ENCODE data around the gene MIDN.

DNA sequence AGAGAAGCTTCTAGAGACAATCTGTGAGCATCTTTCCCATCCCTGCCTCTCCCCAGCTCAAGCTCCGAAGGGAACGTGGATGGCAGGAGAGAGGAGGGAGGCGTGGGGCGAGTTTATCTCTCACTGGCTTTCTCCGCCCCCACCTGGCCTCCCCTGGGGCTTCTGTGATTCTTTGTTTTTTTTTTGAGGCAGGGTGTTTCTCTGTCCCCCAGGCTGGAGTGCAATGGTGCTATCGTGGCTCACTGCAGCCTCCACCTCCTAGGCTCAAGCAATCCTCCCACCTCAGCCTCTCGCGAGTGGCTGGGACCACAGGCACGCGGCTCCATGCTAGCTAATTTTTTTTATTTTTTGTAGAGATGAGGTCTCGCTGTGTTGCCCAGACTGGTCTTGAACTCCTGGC is 60.3 kb downstream of the MIDN start:
- TF ChIP-seq, protein P1, sequence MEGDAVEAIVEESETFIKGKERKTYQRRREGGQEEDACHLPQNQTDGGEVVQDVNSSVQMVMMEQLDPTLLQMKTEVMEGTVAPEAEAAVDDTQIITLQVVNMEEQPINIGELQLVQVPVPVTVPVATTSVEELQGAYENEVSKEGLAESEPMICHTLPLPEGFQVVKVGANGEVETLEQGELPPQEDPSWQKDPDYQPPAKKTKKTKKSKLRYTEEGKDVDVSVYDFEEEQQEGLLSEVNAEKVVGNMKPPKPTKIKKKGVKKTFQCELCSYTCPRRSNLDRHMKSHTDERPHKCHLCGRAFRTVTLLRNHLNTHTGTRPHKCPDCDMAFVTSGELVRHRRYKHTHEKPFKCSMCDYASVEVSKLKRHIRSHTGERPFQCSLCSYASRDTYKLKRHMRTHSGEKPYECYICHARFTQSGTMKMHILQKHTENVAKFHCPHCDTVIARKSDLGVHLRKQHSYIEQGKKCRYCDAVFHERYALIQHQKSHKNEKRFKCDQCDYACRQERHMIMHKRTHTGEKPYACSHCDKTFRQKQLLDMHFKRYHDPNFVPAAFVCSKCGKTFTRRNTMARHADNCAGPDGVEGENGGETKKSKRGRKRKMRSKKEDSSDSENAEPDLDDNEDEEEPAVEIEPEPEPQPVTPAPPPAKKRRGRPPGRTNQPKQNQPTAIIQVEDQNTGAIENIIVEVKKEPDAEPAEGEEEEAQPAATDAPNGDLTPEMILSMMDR (IDR thresholded peaks at IDR 0.05; ENCODE audit: extremely low read depth in 1 of 2, insufficient read depth in 1 of 2, low read depth in 1 of 2, low read length in 2 of 2), result no peak
- TF ChIP-seq EZH2 (IDR thresholded peaks at IDR 0.05; ENCODE audit: borderline replicate concordance, low read depth, low read length, severe bottlenecking) (no peak), POLR2A (IDR thresholded peaks at IDR 0.05; ENCODE audit: low read depth, low read length) (no peak), POLR2AphosphoS5 (IDR thresholded peaks at IDR 0.05; ENCODE audit: insufficient read depth, low read depth, low read length) (no peak), JUN (IDR thresholded peaks at IDR 0.05; ENCODE audit: borderline replicate concordance, insufficient read depth, insufficient read length, low read depth) (no peak), MYC (IDR thresholded peaks at IDR 0.05; ENCODE audit: low read depth, low read length) (no peak), GATA2 (IDR thresholded peaks at IDR 0.05; ENCODE audit: insufficient read depth, insufficient read length, low read depth, low read length) (no peak)
- TF ChIP-seq, protein P2, sequence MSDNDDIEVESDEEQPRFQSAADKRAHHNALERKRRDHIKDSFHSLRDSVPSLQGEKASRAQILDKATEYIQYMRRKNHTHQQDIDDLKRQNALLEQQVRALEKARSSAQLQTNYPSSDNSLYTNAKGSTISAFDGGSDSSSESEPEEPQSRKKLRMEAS (IDR thresholded peaks at IDR 0.05; ENCODE audit: insufficient read depth, insufficient read length), result no peak

Data from endothelial cell of umbilical vein (primary cell).